Hematopoietic multipotent progenitor cell treated with erythropoietin and hydrocortisone succinate and interleukin-3 and kit ligand, for 17 days (in vitro differentiated cells): ENCODE data around the gene ACOX3.

Experiments
- DNase-seq: peaks from one replicate; pipeline ENCODE4 v3.0.0-alpha.2; 2015; ENCODE audit warnings: low spot score

The ACOX3 gene

GRCh38 chr4:8319731-8320385 is 120.7 kb downstream of the ACOX3 start:
- no peak for DNase-seq

GRCh38 chr4:8319061-8319460 is 121.5 kb downstream of the ACOX3 start:
- no peak for DNase-seq

- no peak for DNase-seq
Observed at GRCh38 chr4:8318509-8318908, 122.0 kb downstream of the ACOX3 start.

GRCh38 chr4:8317474-8317873 is 123.0 kb downstream of the ACOX3 start:
- no peak for DNase-seq

- no peak for DNase-seq
Observed at GRCh38 chr4:8316911-8317351, 123.6 kb downstream of the ACOX3 start.
